Thyroid gland (tissue), 4 donors: ENCODE data around the gene CRB1. TPM values are rescaled to one million over a fixed set of nuclear protein-coding genes. Genes with fewer than 3 reads are reported as not detected.

ENCODE experiments used
- DNase-seq, 2 donors: peaks; one replicate each; pipeline ENCODE4 v3.0.0-alpha.2; 2019
- H3K27ac ChIP-seq, 3 donors: fragments of 200-600 bp; sonication (generic); 1 replicate in 2 of 3; 2 replicates in 1 of 3; pipeline ENCODE4 v1.5.1; 2016 to 2019; ENCODE audit warnings: mild to moderate bottlenecking in 1 of 3, moderate library complexity in 1 of 3
- H3K27me3 ChIP-seq: fragments of 200-600 bp; sonication (generic); one replicate; pipeline ENCODE4 v1.5.1; 2019
- H3K36me3 ChIP-seq, 2 donors: fragments of 200-600 bp; sonication (generic); one replicate each; pipeline ENCODE4 v1.5.1; 2016 to 2019
- H3K4me1 ChIP-seq, 2 donors: fragments of 200-600 bp; sonication (generic); one replicate each; pipeline ENCODE4 v1.5.1; 2017 to 2019
- H3K4me3 ChIP-seq, 3 donors: fragments of 200-600 bp; sonication (generic); replicated peaks in 1 of 3; 1 replicate in 2 of 3; 2 replicates in 1 of 3; pipeline ENCODE4 v1.5.1; 2016; ENCODE audit warnings: mild to moderate bottlenecking in 1 of 3
- H3K9me3 ChIP-seq: fragments of 200-600 bp; sonication (generic); one replicate; pipeline ENCODE4 v1.5.1; 2017
- CTCF ChIP-seq, 6 experiments: fragments of 200-600 bp in 3 of 6; fragments of 450-650 bp in 3 of 6; sonication (generic) in 3 of 6; IDR thresholded peaks; one replicate each; pipeline ENCODE4 v1.5.1; 2016 to 2019; ENCODE audit warnings: antibody characterized with exemption in 6 of 6, mild to moderate bottlenecking in 2 of 6, inconsistent platforms in 1 of 6, moderate library complexity in 1 of 6
- POLR2A ChIP-seq, 2 donors: fragments of 450-650 bp; IDR thresholded peaks; one replicate each; pipeline ENCODE4 v1.6.1; 2017; ENCODE audit warnings: antibody characterized with exemption in 2 of 2, mild to moderate bottlenecking in 2 of 2, moderate library complexity in 1 of 2
- WGBS, 2 donors: methylation state at CpG; one replicate each; pipeline ENCODE4 v1.1.5; 2017; 5-methylcytosine and 5-hydroxymethylcytosine counted together
- intact Hi-C: fragments of 100-400 bp; cut with DNase I; formaldehyde crosslinking; loops from one replicate; pipeline ENCODE4 v1.15.1; 2023
- total RNA-seq, 4 donors: library from RNA; depleted of rRNA; stranded (reverse); fragments of >200 nt; gene quantifications; one replicate each; pipeline ENCODE4 v1.2.3, GENCODE V29; 2016

Gene CRB1
- total RNA-seq, 4 donors from 2014 or later, result 0.21 to 6.7 (median 0.22) TPM; not detected in 1

DNA sequence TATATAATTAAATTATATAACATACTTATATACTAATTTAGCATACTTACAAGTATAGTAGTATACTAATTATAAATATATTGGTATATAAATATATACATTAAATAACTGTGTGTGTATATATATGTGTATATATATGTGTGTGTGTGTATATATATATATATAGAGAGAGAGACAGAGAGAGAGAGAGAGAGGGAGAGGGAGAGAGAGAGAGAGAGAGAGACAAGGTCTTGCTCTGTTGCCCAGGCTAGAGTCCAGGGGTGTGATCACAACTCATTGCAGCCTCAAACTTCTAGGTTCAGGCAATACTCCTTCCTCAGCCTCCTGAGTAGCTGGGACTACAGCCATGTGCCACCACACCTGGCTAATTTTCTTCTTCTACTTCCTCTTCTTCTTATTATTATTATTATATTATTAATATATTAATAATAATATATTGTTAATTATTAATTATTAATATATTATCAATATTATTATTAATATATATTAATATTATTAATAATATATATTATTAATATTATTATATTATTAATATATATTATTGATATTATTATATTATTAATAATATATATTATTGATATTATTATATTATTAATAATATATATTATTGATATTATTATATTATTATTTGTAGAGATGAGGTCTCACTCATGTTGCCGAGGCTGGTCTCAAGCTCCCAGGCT, 185.5 kb downstream of the CRB1 start:
- no peak for DNase-seq
- H3K36me3 ChIP-seq, result no peaks in the 10 kb centered on the region
- no peak overlapping the region for H3K27ac ChIP-seq
- H3K4me3 ChIP-seq, result no peak overlapping the region
- WGBS, 2 donors, result 96 to 100% methylated on average over 1 of the region's 1 CpG
- no peaks in the 10 kb centered on the region for H3K9me3 ChIP-seq
- no peaks in the 10 kb centered on the region for H3K4me1 ChIP-seq
- intact Hi-C loops, result no loop called here
- no peaks in the 10 kb centered on the region for H3K27me3 ChIP-seq
- TF ChIP-seq POLR2A (IDR thresholded peaks at IDR 0.05) (no peak), CTCF (IDR thresholded peaks at IDR 0.05) (no peak)

DNA sequence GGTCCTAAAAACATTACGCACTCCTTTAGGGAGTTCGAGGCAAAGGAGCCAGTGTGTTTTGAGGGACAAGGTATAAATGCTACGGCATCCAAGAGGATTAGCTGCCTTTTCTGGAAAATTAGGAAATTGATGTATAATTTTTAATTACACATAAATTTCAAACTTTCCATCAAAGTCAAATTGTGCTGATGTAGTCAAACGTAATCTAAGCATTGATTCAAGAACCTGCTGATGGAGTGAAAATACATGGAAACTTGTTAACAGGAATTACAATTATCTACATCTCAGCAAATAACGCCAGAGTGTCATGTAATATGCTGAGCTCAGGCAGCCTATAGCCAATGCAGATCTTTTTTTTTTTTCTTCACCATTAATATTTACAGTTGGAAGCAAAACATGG, 194.5 kb downstream of the CRB1 start:
- DNase-seq, result no peak
- Histone ChIP-seq H3K27ac (peak overlapping the region in 2 of 3 donors; percentile 58 to 63), H3K4me1 (peaks cover 6 to 9% of the 10 kb centered on the region in 2 donors), H3K27me3 (no peaks in the 10 kb centered on the region), H3K9me3 (no peaks in the 10 kb centered on the region), H3K4me3 (no peak overlapping the region), H3K36me3 (no peaks in the 10 kb centered on the region)
- intact Hi-C loops, result no loop called here
- WGBS, 2 donors, result 90 to 92% methylated on average over 5 of the region's 5 CpGs
- TF ChIP-seq POLR2A (IDR thresholded peaks at IDR 0.05), result no peak
- no peak for TF ChIP-seq CTCF (IDR thresholded peaks at IDR 0.05)

DNA sequence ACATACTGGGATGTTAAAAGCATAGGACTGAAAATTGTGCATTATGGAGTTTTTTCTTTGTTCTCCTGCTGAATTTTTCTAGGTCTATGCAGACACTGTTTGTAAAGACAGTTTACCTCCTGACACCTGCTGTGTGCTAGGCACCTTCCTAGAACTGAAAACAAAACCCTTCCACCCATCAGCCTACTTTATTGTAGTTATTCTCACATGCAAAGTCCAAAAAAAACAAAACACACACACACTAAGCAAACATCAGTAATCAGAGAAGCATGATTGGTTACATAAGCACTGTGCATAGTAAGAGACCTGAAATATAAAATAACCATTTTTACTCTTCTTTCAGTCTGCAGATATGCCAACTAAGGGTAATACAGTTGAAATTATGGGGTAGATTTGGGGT, 195.1 kb downstream of the CRB1 start:
- H3K36me3 ChIP-seq, result no peaks in the 10 kb centered on the region
- TF ChIP-seq POLR2A (IDR thresholded peaks at IDR 0.05), result no peak
- TF ChIP-seq CTCF (IDR thresholded peaks at IDR 0.05), result no peak
- no peak overlapping the region for H3K4me3 ChIP-seq
- DNase-seq, result no peak
- H3K4me1 ChIP-seq, result peaks cover 6 to 15% of the 10 kb centered on the region in 2 donors
- no peaks in the 10 kb centered on the region for H3K9me3 ChIP-seq
- no peaks in the 10 kb centered on the region for H3K27me3 ChIP-seq
- intact Hi-C loops, result no loop called here
- H3K27ac ChIP-seq, result peak overlapping the region; percentile 10 to 64 (median 63)

DNA sequence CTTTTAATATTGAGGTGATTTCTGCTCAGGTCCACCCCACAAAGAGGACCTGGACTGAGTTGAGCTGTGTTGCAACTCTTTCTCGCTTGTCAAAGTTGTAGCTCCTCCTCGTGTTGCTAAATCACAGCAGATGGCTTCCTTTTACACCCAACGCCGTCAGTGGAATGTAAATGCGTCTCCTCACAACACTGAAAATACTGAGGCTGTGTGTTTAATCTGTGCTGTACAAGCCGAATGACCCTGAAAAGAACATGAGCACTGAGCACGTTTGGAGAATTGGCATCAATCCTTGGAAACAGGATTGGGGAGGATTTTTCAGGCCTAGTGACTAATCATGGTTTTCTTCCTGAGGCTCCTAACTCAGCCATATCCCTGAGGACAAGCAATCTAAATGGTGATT, 196.0 kb downstream of the CRB1 start:
- H3K4me3 ChIP-seq, result no peak overlapping the region
- H3K27ac ChIP-seq, result peak overlapping the region; percentile 10 to 64 (median 63)
- TF ChIP-seq CTCF (IDR thresholded peaks at IDR 0.05), result no peak
- no peak for TF ChIP-seq POLR2A (IDR thresholded peaks at IDR 0.05)
- intact Hi-C loops, result no loop called here
- H3K36me3 ChIP-seq, result no peaks in the 10 kb centered on the region
- H3K9me3 ChIP-seq, result no peaks in the 10 kb centered on the region
- H3K27me3 ChIP-seq, result no peaks in the 10 kb centered on the region
- 8 to 18% methylated on average over 7 of the region's 7 CpGs for WGBS, 2 donors
- peak in 1 of 2 donors; percentile 37 for DNase-seq
- peaks cover 6 to 23% of the 10 kb centered on the region in 2 donors for H3K4me1 ChIP-seq

DNA sequence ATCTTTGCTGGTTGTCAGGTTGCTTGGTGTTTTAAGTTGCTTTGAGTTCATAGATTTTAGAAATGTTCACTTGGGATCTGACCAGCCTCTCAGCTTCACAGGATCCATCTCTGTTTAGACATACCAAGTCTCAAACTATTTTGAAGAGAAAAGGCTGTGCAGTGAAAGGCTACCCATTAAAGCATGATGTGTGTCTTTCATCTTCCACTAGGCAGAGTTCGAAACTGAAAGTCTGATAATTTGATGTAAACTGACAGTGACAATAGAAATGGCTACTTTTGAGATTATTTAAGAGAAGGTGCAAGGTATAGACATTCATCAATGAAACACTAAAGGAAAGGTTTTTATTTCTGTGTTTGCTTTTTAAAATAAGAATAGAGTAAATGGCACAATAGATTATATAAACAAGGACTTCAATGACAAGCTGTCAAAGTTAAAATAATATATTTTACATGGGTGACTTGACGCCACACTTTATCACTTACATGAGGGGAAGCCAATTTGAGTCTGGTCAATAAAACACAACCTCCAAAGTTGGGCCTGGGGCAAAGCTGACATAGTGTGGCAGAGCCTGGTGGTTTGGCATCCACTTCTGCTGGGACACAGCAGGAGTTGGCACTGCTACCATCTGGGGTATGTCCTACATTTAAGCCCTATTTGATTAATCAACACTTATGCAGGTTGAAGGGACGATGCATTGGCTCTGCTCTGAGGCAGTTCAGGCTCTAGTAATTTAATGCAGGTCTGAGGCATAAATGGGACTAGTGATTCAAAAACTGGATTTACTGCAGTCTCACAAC, 197.7 kb downstream of the CRB1 start:
- Histone ChIP-seq H3K9me3 (no peaks in the 10 kb centered on the region), H3K27me3 (no peaks in the 10 kb centered on the region), H3K36me3 (no peaks in the 10 kb centered on the region), H3K4me3 (no peak overlapping the region), H3K27ac (no peak overlapping the region), H3K4me1 (peaks cover 6 to 29% of the 10 kb centered on the region in 2 donors)
- TF ChIP-seq POLR2A (IDR thresholded peaks at IDR 0.05) (no peak), CTCF (IDR thresholded peaks at IDR 0.05) (no peak)
- intact Hi-C loops, result no loop called here
- WGBS, 2 donors, result 91 to 96% methylated on average over 3 of the region's 3 CpGs
- DNase-seq, result no peak
